Measurements from ENCODE around the gene IFIT3. TPM values are rescaled to one million over a fixed set of nuclear protein-coding genes. Genes with fewer than 3 reads are reported as not detected.

IFIT3 gene
- total RNA-seq, 1 donor from 2014 or later: 11.2 TPM

Other genes starting within 250 kb of the IFIT3 start
- 4.1 TPM for gene CH25H, start 120.7 kb upstream of the IFIT3 start, total RNA-seq
- gene LIPA, start 76.2 kb upstream of the IFIT3 start, total RNA-seq: 43.5 TPM
- 8.6 TPM for gene IFIT2, start 26.0 kb upstream of the IFIT3 start, total RNA-seq
- 4.9 TPM for gene IFIT1B, start 50.1 kb downstream of the IFIT3 start, total RNA-seq
- gene IFIT1, start 64.6 kb downstream of the IFIT3 start, total RNA-seq: 16.8 TPM
- gene IFIT5, start 86.6 kb downstream of the IFIT3 start, total RNA-seq: 11.9 TPM
- 1.7 TPM for gene SLC16A12, start 207.6 kb downstream of the IFIT3 start, total RNA-seq

Measured in skin of body (tissue), 1 donor.